ENCODE measurements around the gene ANTXR1. TPM values are rescaled to one million over a fixed set of nuclear protein-coding genes. Genes with fewer than 3 reads are reported as not detected.

Gene ANTXR1
- total RNA-seq, 6 donors from 2014 or later = 11.5 to 76.4 (median 31.4) TPM

DNA sequence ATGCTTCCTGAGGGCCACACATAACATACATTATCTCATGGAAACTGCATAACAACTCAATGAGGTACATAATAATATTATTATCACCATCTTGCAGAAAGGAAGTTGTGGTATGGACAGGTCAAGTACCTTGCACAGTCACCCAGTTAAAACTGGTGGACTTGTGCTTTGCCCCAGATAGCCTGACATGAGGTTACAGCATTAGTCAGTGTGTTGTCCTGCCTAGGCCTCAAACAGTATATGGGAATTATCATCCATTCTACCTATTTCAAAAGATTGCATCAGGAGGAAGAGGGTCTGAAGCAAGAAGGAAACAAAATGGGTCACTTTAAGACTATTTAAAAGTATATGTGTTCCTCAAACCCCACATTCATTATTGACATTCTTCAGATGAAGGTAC, 5.4 kb upstream of the ANTXR1 start:
- no peak for TF ChIP-seq POLR2A (IDR thresholded peaks at IDR 0.05)
- no peak for TF ChIP-seq EP300 (IDR thresholded peaks at IDR 0.05)
- TF ChIP-seq, protein P1, sequence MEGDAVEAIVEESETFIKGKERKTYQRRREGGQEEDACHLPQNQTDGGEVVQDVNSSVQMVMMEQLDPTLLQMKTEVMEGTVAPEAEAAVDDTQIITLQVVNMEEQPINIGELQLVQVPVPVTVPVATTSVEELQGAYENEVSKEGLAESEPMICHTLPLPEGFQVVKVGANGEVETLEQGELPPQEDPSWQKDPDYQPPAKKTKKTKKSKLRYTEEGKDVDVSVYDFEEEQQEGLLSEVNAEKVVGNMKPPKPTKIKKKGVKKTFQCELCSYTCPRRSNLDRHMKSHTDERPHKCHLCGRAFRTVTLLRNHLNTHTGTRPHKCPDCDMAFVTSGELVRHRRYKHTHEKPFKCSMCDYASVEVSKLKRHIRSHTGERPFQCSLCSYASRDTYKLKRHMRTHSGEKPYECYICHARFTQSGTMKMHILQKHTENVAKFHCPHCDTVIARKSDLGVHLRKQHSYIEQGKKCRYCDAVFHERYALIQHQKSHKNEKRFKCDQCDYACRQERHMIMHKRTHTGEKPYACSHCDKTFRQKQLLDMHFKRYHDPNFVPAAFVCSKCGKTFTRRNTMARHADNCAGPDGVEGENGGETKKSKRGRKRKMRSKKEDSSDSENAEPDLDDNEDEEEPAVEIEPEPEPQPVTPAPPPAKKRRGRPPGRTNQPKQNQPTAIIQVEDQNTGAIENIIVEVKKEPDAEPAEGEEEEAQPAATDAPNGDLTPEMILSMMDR (IDR thresholded peaks at IDR 0.05) = no peak
- TF ChIP-seq POLR2AphosphoS5 (IDR thresholded peaks at IDR 0.05) = no peak
- Histone ChIP-seq H3K9me3 (no peaks in the 10 kb centered on the region), H3K36me3 (no peaks in the 10 kb centered on the region), H3K27ac (no peak overlapping the region), H3K4me3 (no peak overlapping the region), H3K4me1 (peaks cover 0 to 4% (median 2%) of the 10 kb centered on the region in 4 donors), H3K27me3 (no peaks in the 10 kb centered on the region)
- DNase-seq (no peak), ATAC-seq (ENCODE audit: low FRiP score in 2 of 2) (no peak)

DNA sequence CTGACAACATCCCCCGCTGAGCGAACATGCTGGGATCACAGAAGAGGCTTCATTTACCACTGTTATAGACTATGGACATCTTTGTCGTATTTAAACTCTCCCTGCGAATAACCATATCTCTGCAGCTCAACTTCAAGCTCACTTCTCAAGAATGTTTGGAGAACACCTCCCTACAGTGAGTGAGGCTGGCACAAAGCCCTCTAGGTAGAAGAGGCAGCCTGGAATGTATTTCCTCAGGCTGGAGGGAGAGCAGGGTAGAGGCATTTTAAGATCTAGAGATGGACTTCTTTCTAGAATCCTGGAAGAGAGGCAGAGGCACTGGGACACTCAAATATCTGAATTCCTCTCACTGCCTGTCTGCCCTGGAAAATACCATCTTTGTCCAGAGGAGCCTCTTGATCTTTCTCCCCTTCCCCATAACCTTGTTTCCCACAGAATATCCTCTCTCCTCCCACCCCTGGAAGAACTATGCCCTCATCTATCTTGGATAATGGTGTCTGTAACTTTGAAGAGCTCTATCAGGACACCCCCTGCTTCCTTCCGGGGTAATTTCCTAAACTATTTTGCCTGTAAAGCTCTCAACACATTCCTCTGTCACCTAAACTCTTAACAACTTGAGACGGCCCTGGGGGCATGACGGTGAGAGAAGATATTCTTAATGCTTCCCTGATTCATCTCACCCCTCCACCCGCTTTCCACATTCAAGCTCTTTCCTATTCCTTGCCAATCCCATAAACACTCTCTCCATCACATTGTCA, 2.4 kb upstream of the ANTXR1 start:
- no peak overlapping the region for H3K27ac ChIP-seq
- H3K4me1 ChIP-seq = peaks cover 7 to 23% (median 13%) of the 10 kb centered on the region in 4 donors
- TF ChIP-seq POLR2AphosphoS5 (IDR thresholded peaks at IDR 0.05) (no peak), POLR2A (IDR thresholded peaks at IDR 0.05) (no peak), EP300 (IDR thresholded peaks at IDR 0.05) (no peak)
- TF ChIP-seq, protein P1 (IDR thresholded peaks at IDR 0.05) = no peak
- H3K4me3 ChIP-seq = no peak overlapping the region
- no peaks in the 10 kb centered on the region for H3K9me3 ChIP-seq
- 63 to 67% methylated on average over 8 of the region's 8 CpGs for WGBS, 2 donors
- DNase-seq = peak in 1 of 2 donors; percentile 41
- H3K36me3 ChIP-seq = no peaks in the 10 kb centered on the region
- ATAC-seq (ENCODE audit: low FRiP score in 2 of 2) = no peak
- H3K27me3 ChIP-seq = peaks cover 0 to 9% (median 0%) of the 10 kb centered on the region in 4 donors

DNA sequence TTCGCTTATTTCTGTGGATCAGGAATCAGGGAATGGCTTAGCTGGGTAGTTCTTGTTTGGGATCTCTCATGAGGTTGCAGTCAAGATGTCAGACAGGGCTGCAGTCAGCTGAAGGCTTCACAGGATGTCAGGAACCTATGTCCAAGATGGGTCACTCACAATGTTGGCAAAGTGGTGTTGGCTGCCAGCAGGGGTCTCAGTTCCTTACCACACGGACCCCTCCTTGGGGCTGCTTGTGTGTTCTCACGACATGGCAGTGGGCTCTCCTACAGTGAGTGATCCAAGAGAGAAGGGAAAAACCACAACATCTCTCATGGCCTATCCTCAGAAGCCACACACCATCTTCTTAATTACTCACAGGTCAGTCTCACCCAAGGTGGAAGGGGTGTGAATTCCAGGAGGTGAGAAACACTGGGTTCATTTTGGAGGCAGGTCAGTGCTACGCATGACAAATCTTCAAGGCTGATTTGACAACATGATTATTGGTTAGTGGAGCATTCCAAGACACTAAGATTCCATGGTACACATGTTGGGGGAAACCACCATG, 1.3 kb upstream of the ANTXR1 start:
- ATAC-seq (ENCODE audit: low FRiP score in 2 of 2) = no peak
- DNase-seq = no peak
- Histone ChIP-seq H3K27ac (no peak overlapping the region), H3K4me3 (no peak overlapping the region), H3K36me3 (no peaks in the 10 kb centered on the region), H3K4me1 (peaks cover 7 to 23% (median 13%) of the 10 kb centered on the region in 4 donors), H3K9me3 (no peaks in the 10 kb centered on the region), H3K27me3 (peaks cover 0 to 9% (median 0%) of the 10 kb centered on the region in 4 donors)
- TF ChIP-seq EP300 (IDR thresholded peaks at IDR 0.05) (no peak), POLR2AphosphoS5 (IDR thresholded peaks at IDR 0.05) (no peak), POLR2A (IDR thresholded peaks at IDR 0.05) (no peak)
- TF ChIP-seq, protein P1 (IDR thresholded peaks at IDR 0.05) = no peak
- 79 to 98% methylated on average over 2 to 4 of the region's 4 CpGs for WGBS, 2 donors

DNA sequence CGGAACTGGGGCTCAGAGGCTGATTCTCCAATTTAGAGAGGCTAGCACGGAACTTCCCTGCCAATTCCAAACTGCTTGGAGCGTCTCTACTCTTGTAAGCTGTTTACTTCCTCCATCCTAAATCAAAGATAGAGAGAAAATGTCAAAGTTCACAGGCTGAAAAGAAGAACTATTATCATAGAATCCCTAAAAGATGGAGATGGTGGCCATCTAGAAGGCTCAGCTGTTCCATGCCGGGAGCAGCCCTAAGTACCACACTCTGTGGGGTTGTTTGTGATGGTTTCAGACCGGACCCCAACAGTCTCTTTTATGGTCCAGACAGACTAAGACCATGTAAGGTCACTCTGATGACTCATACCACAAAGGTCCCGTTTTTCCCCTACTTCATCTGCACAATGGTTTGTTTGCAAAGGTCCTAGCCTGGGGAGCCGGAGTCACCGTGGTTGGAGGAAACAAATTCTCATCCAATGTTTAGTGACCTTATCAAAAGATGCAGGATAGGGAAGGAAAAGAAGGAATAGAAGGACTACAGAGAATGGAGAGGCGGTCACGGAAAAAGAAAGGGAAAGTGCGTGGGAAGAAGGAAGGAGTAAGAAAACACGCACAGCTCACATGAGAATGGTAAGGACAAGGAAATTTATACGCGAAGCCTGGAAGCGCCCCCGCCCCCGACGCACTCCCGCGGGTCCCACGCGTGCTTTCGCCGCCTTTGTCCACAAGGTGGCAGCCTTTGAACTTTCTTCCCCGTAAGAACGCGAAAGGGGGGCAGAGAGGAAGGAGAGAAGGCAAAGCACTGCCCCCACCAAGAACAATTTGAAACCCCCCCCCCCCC, 453 bp upstream of the ANTXR1 start:
- DNase-seq = peak; percentile 45 to 88
- TF ChIP-seq, protein P1 (IDR thresholded peaks at IDR 0.05) = peak; percentile 62 to 79 (median 70)
- no peak for TF ChIP-seq POLR2A (IDR thresholded peaks at IDR 0.05)
- H3K4me1 ChIP-seq = peaks cover 7 to 23% (median 13%) of the 10 kb centered on the region in 4 donors
- H3K9me3 ChIP-seq = no peaks in the 10 kb centered on the region
- H3K27me3 ChIP-seq = peaks cover 0 to 9% (median 0%) of the 10 kb centered on the region in 4 donors
- ATAC-seq (ENCODE audit: low FRiP score in 2 of 2) = peak; percentile 64 to 85
- H3K36me3 ChIP-seq = no peaks in the 10 kb centered on the region
- peak overlapping the region; percentile 49 to 86 (median 76) for H3K27ac ChIP-seq
- H3K4me3 ChIP-seq = peak overlapping the region; percentile 43 to 83 (median 70)
- WGBS, 2 donors = 10% methylated on average over 27 of the region's 27 CpGs
